ENCODE results near the gene ENAH. TPM values are rescaled to one million over a fixed set of nuclear protein-coding genes. Genes with fewer than 3 reads are reported as not detected.
A peak's percentile ranks its signal among the peaks of the same experiment; 100 is the strongest.

ENAH gene
- total RNA-seq, 1 experiment from 2014 or later: 103 TPM

DNA sequence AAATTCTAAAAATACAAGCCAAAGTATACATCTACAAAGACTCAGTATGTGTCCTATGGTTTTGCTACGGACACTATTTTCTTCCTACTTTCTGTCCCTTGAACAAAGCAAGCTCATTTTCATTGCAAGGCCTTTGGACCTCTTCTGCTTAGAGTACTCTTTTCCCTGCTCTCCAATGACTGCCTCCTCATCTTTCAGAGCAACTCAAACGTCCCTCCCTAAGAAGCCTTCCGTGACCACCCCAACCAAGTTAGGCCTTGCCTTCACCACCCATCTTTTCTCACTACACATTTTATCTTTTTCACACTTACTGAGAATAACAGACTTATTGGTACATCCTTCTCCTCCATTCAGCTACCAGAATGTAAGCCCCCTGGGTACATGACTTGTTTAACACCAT is 39.9 kb downstream of the ENAH start:
- intact Hi-C loops (cut with micrococcal nuclease; ENCODE audit: unreplicated experiment): no loop called here
- Mint-ChIP-seq H3K27ac (ENCODE audit: unreplicated experiment) (no peak overlapping the region), H3K9me3 (ENCODE audit: low read depth, unreplicated experiment) (no peaks in the 10 kb centered on the region), H3K4me1 (ENCODE audit: low read depth, unreplicated experiment) (peaks cover 30% of the 10 kb centered on the region), H3K27me3 (ENCODE audit: unreplicated experiment) (no peaks in the 10 kb centered on the region), H3K4me3 (ENCODE audit: low read depth, unreplicated experiment) (no peak overlapping the region), H3K36me3 (ENCODE audit: insufficient read depth, unreplicated experiment) (peaks cover 5% of the 10 kb centered on the region)
- BruUV-seq (replicated peaks): no TSS peak
- CTCF ChIA-PET: no interaction called here
- DNase-seq: no peak
- TF ChIP-seq, protein P1, sequence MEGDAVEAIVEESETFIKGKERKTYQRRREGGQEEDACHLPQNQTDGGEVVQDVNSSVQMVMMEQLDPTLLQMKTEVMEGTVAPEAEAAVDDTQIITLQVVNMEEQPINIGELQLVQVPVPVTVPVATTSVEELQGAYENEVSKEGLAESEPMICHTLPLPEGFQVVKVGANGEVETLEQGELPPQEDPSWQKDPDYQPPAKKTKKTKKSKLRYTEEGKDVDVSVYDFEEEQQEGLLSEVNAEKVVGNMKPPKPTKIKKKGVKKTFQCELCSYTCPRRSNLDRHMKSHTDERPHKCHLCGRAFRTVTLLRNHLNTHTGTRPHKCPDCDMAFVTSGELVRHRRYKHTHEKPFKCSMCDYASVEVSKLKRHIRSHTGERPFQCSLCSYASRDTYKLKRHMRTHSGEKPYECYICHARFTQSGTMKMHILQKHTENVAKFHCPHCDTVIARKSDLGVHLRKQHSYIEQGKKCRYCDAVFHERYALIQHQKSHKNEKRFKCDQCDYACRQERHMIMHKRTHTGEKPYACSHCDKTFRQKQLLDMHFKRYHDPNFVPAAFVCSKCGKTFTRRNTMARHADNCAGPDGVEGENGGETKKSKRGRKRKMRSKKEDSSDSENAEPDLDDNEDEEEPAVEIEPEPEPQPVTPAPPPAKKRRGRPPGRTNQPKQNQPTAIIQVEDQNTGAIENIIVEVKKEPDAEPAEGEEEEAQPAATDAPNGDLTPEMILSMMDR (IDR thresholded peaks at IDR 0.05; ENCODE audit: unreplicated experiment): no peak

DNA sequence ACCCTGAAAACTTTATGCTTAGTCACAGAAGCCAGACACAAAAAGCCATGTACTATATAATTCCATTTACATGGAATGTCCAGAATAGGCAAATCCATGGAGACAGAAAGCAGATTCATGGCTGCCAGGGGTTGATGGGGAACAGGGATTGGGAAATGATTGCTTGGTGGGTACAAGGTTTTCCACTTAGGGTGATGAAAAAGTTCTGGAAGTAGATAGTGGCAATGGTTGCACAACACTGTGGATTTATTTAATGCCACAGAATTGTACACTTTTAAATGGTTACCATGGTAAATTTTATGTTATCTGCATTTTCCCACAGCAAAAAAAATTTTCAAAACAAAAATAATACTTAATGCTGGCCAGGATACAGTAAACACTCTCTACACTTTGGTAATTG is 40.6 kb downstream of the ENAH start:
- BruUV-seq (replicated peaks): no TSS peak
- H3K27ac Mint-ChIP-seq (ENCODE audit: unreplicated experiment): no peak overlapping the region
- peaks cover 35% of the 10 kb centered on the region for H3K4me1 Mint-ChIP-seq (ENCODE audit: low read depth, unreplicated experiment)
- no peaks in the 10 kb centered on the region for H3K9me3 Mint-ChIP-seq (ENCODE audit: low read depth, unreplicated experiment)
- H3K4me3 Mint-ChIP-seq (ENCODE audit: low read depth, unreplicated experiment): no peak overlapping the region
- intact Hi-C loops (cut with micrococcal nuclease; ENCODE audit: unreplicated experiment): no loop called here
- no peaks in the 10 kb centered on the region for H3K27me3 Mint-ChIP-seq (ENCODE audit: unreplicated experiment)
- TF ChIP-seq, protein P1 (IDR thresholded peaks at IDR 0.05; ENCODE audit: unreplicated experiment): no peak
- H3K36me3 Mint-ChIP-seq (ENCODE audit: insufficient read depth, unreplicated experiment): peaks cover 5% of the 10 kb centered on the region
- CTCF ChIA-PET: interaction anchor here (0.9 to 1.5 kb wide), 3 partner anchors 15 to 166 kb away, joined by 3 to 5 read pairs (median 3); partner anchors contain the start of gene SRP9
- no peak for DNase-seq

DNA sequence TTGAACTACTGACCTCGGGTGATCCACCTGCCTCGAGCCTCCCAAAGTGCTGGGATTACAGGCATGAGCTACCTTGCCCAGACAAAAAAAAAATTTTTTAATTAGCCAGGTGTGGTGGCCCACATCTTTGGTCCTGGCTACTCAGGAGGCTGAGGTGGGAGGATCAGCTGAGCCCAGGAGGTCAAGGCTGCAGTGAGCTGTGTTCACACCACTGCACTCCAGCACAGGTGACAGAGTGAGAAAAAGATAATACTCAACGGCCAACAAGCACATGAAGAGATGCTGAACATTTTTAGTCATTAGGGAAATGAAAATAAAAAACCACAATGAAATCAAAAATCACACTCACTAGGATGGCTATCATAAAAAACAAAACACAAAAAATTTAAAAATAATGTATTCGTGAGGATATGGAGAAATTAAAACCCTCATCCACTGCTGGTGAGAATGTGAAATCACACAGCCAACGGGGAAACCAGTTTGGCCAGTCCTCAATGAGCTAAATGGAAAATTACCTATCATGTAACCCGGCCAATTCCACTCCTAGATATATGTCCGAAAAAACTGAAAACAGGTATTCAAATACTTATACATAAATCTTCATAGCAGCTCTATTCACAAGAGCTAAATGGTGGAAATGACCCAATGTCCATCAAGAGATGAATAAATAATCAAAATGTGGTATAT is 41.2 kb downstream of the ENAH start:
- TF ChIP-seq, protein P1 (IDR thresholded peaks at IDR 0.05; ENCODE audit: unreplicated experiment): no peak
- peaks cover 41% of the 10 kb centered on the region for H3K4me1 Mint-ChIP-seq (ENCODE audit: low read depth, unreplicated experiment)
- no TSS peak for BruUV-seq (replicated peaks)

DNA sequence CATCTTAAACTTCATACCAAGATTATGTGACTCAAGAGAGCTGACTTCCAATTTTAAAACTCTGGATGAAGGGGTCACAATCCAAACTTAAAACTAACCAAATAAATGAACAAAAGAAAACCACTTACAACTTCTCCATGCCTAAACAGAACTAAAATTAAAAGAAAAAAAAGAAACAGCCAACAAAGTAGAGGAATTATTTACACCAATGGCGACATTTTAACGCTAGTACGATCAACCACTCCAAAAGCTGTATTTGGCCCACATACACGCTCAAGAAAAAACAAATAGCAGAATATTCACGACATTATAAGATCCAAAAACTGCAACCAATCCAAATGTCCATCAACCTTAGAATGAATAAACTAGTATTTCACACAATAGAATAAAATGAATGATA is 42.4 kb downstream of the ENAH start:
- H3K4me3 Mint-ChIP-seq (ENCODE audit: low read depth, unreplicated experiment): no peak overlapping the region

More for the DNA sequence above, 41.2 kb downstream of the ENAH start:
- Mint-ChIP-seq H3K27ac (ENCODE audit: unreplicated experiment) (no peak overlapping the region), H3K9me3 (ENCODE audit: low read depth, unreplicated experiment) (no peaks in the 10 kb centered on the region), H3K36me3 (ENCODE audit: insufficient read depth, unreplicated experiment) (peaks cover 5% of the 10 kb centered on the region), H3K27me3 (ENCODE audit: unreplicated experiment) (no peaks in the 10 kb centered on the region), H3K4me3 (ENCODE audit: low read depth, unreplicated experiment) (no peak overlapping the region)
- intact Hi-C loops (cut with micrococcal nuclease; ENCODE audit: unreplicated experiment): no loop called here
- DNase-seq: peak; percentile 56
- CTCF ChIA-PET: interaction anchor here (0.9 to 1.5 kb wide), 3 partner anchors 16 to 166 kb away, joined by 3 to 5 read pairs (median 3); partner anchors contain the start of gene SRP9

More for the DNA sequence above, 42.4 kb downstream of the ENAH start:
- Mint-ChIP-seq H3K9me3 (ENCODE audit: low read depth, unreplicated experiment) (no peaks in the 10 kb centered on the region), H3K4me1 (ENCODE audit: low read depth, unreplicated experiment) (peaks cover 45% of the 10 kb centered on the region), H3K27me3 (ENCODE audit: unreplicated experiment) (no peaks in the 10 kb centered on the region), H3K36me3 (ENCODE audit: insufficient read depth, unreplicated experiment) (peaks cover 5% of the 10 kb centered on the region), H3K27ac (ENCODE audit: unreplicated experiment) (no peak overlapping the region)
- TF ChIP-seq, protein P1 (IDR thresholded peaks at IDR 0.05; ENCODE audit: unreplicated experiment): no peak
- no TSS peak for BruUV-seq (replicated peaks)
- CTCF ChIA-PET: no interaction called here
- intact Hi-C loops (cut with micrococcal nuclease; ENCODE audit: unreplicated experiment): no loop called here
- no peak for DNase-seq

All from Calu3 (cell line).